KMS-11 (cell line): ENCODE results near the gene GALNTL6.
"Not testable (repeated sequence)": the region's sequence is repeated elsewhere in the genome, so short reads cannot be mapped to it uniquely, and the experiment has no call there.

Experiments
- H2AFZ ChIP-seq: fragments of 200-600 bp; sonication (generic); 2 replicates; pipeline ENCODE4 v1.6.1; 2016; ENCODE audit warnings: antibody characterized with exemption, mixed run types, low read depth
- H3K27ac ChIP-seq: fragments of 200-600 bp; sonication (generic); 2 replicates; pipeline ENCODE4 v1.6.1; 2016; ENCODE audit warnings: mild to moderate bottlenecking, mixed run types
- H3K27me3 ChIP-seq: fragments of 200-600 bp; sonication (generic); 2 replicates; pipeline ENCODE4 v1.6.1; 2017; ENCODE audit warnings: mild to moderate bottlenecking, low read depth, mixed run types, moderate library complexity; ENCODE audit not compliant: insufficient read depth
- H3K36me3 ChIP-seq: fragments of 200-600 bp; sonication (generic); 2 replicates; pipeline ENCODE4 v1.6.1; 2017; ENCODE audit warnings: mild to moderate bottlenecking, mixed run types; ENCODE audit not compliant: insufficient read depth
- H3K4me1 ChIP-seq: fragments of 200-600 bp; sonication (generic); 2 replicates; pipeline ENCODE4 v1.6.1; 2016; ENCODE audit warnings: mild to moderate bottlenecking, low read depth, mixed run types; ENCODE audit not compliant: poor library complexity, severe bottlenecking
- H3K4me2 ChIP-seq: fragments of 200-600 bp; sonication (generic); 2 replicates; pipeline ENCODE4 v1.7.0; 2016; ENCODE audit warnings: mild to moderate bottlenecking, mixed run types
- H3K4me3 ChIP-seq: fragments of 200-600 bp; sonication (generic); IDR thresholded peaks from 2 replicates; pipeline ENCODE4 v1.6.1; 2017; ENCODE audit warnings: low read depth, low read length, mixed read lengths; ENCODE audit not compliant: insufficient read depth
- H3K79me2 ChIP-seq: fragments of 200-600 bp; sonication (generic); 2 replicates; pipeline ENCODE4 v1.6.1; 2016; ENCODE audit warnings: low read depth, mixed run types; ENCODE audit not compliant: insufficient read depth
- H3K9ac ChIP-seq: fragments of 200-600 bp; sonication (generic); 2 replicates; pipeline ENCODE4 v1.6.1; 2016; ENCODE audit warnings: mild to moderate bottlenecking, mixed run types
- H4K20me1 ChIP-seq: fragments of 200-600 bp; sonication (generic); 2 replicates; pipeline ENCODE4 v1.6.1; 2016; ENCODE audit warnings: mild to moderate bottlenecking, mixed run types; ENCODE audit not compliant: insufficient read depth
- TF ChIP-seq, protein P1 (sequence below): fragments of 200-600 bp; sonication (generic); conservative IDR thresholded peaks from 2 replicates; pipeline ENCODE4 v1.6.1; 2017; ENCODE audit warnings: low read depth, mild to moderate bottlenecking, antibody characterized with exemption, low read length, moderate library complexity, mixed read lengths

Gene GALNTL6

GRCh38 chr4:172791841-172792240, 978.6 kb downstream of the GALNTL6 start:
- Histone ChIP-seq H2AFZ (no peak overlapping the region), H3K4me1 (no peaks in the 10 kb centered on the region), H3K79me2 (no peaks in the 10 kb centered on the region), H3K4me3 (no peak overlapping the region), H4K20me1 (no peaks in the 10 kb centered on the region), H3K4me2 (no peak overlapping the region), H3K9ac (no peak overlapping the region), H3K27me3 (no peaks in the 10 kb centered on the region), H3K36me3 (no peaks in the 10 kb centered on the region), H3K27ac (no peak overlapping the region)
- TF ChIP-seq, protein P1, sequence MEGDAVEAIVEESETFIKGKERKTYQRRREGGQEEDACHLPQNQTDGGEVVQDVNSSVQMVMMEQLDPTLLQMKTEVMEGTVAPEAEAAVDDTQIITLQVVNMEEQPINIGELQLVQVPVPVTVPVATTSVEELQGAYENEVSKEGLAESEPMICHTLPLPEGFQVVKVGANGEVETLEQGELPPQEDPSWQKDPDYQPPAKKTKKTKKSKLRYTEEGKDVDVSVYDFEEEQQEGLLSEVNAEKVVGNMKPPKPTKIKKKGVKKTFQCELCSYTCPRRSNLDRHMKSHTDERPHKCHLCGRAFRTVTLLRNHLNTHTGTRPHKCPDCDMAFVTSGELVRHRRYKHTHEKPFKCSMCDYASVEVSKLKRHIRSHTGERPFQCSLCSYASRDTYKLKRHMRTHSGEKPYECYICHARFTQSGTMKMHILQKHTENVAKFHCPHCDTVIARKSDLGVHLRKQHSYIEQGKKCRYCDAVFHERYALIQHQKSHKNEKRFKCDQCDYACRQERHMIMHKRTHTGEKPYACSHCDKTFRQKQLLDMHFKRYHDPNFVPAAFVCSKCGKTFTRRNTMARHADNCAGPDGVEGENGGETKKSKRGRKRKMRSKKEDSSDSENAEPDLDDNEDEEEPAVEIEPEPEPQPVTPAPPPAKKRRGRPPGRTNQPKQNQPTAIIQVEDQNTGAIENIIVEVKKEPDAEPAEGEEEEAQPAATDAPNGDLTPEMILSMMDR = no peak

DNA sequence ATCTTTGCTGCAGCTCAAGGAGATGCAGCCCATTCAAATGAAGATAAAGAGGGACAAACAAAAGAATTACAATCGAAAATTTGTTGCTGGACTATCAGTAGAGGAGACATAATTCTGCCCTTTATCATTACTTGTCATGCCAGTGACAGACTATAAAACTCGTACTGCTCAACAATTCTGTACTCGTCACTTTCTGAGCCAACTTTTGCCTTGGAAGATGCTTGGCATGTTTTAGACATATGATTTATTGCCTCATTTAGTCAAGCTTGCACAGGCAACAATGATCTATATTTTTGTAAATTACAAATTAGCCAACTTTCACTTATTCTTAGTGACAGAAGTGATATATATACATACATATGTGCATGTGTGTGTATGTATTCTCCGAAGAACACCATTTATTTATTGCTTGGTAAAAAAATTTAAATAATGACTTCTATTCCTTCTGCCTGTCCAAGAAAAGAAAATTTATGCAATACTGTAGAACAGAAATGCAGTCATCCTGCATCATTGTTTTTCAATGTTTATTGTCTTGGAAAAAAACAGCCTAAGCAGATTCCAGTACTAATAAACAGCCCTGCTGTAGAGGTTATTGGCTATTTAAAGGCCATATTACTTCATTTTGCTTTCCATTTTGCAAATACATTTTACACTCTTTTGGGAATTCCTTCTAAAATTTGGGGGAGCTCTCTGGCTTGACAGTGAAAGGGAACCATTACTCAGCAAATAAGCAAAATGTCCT, 980.5 kb downstream of the GALNTL6 start:
- no peaks in the 10 kb centered on the region for H4K20me1 ChIP-seq
- TF ChIP-seq, protein P1 = no peak
- no peak overlapping the region for H3K9ac ChIP-seq
- no peaks in the 10 kb centered on the region for H3K36me3 ChIP-seq
- H3K4me2 ChIP-seq = no peak overlapping the region
- H3K79me2 ChIP-seq = no peaks in the 10 kb centered on the region
- H3K27ac ChIP-seq = no peak overlapping the region
- H2AFZ ChIP-seq = no peak overlapping the region
- no peaks in the 10 kb centered on the region for H3K4me1 ChIP-seq
- no peaks in the 10 kb centered on the region for H3K27me3 ChIP-seq
- no peak overlapping the region for H3K4me3 ChIP-seq

GRCh38 chr4:172794307-172794703, 981.1 kb downstream of the GALNTL6 start:
- Histone ChIP-seq H3K36me3 (no peaks in the 10 kb centered on the region), H2AFZ (no peak overlapping the region), H3K27ac (no peak overlapping the region), H4K20me1 (no peaks in the 10 kb centered on the region), H3K4me1 (no peaks in the 10 kb centered on the region), H3K4me3 (no peak overlapping the region), H3K4me2 (no peak overlapping the region), H3K9ac (no peak overlapping the region), H3K27me3 (no peaks in the 10 kb centered on the region), H3K79me2 (no peaks in the 10 kb centered on the region)
- TF ChIP-seq, protein P1 = no peak

- H3K27ac ChIP-seq, H3K9ac ChIP-seq, H2AFZ ChIP-seq, H3K4me1 ChIP-seq, H3K27me3 ChIP-seq, H3K79me2 ChIP-seq, H3K36me3 ChIP-seq, H3K4me3 ChIP-seq, H3K4me2 ChIP-seq, H4K20me1 ChIP-seq: not testable (repeated sequence)
Measured at GRCh38 chr4:172797281-172797680, 984.1 kb downstream of the GALNTL6 start.

GRCh38 chr4:172802032-172802431, 988.8 kb downstream of the GALNTL6 start:
- TF ChIP-seq, protein P1 = no peak
- H3K9ac ChIP-seq = no peak overlapping the region
- H3K79me2 ChIP-seq = no peaks in the 10 kb centered on the region
- no peak overlapping the region for H3K4me3 ChIP-seq
- H2AFZ ChIP-seq = no peak overlapping the region
- H3K27ac ChIP-seq = no peak overlapping the region
- H3K4me1 ChIP-seq = no peaks in the 10 kb centered on the region
- H4K20me1 ChIP-seq = no peaks in the 10 kb centered on the region
- H3K36me3 ChIP-seq = no peaks in the 10 kb centered on the region
- no peak overlapping the region for H3K4me2 ChIP-seq
- no peaks in the 10 kb centered on the region for H3K27me3 ChIP-seq
